B cell (primary cell): ENCODE measurements around the gene SALL4. TPM values are rescaled to one million over a fixed set of nuclear protein-coding genes. Genes with fewer than 3 reads are reported as not detected.
A peak's percentile ranks its signal among the peaks of the same experiment; 100 is the strongest.

ENCODE experiments used
- ATAC-seq: fragments of 200-7000 bp; cut with Tn5 transposase; one replicate; pipeline ENCODE4 v1.10.0; 2021; ENCODE audit warnings: low read depth, mild to moderate bottlenecking, moderate number of reproducible peaks, moderate library complexity
- CTCF ChIA-PET: fragments of 350-600 bp; sonication (Branson Sonifier 250); formaldehyde crosslinking; loops from one replicate; lab custom pipeline; 2021; ENCODE audit warnings: antibody characterized with exemption, inconsistent platforms; lab: Charles Lee
- POLR2A ChIA-PET: fragments of 350-600 bp; sonication (Branson Sonifier 250); formaldehyde crosslinking; loops from one replicate; lab custom pipeline; 2021; ENCODE audit warnings: antibody characterized with exemption; lab: Charles Lee
- DNase-seq: peaks from one replicate; pipeline ENCODE4 v3.0.0; 2013
- H2AFZ ChIP-seq: 2 replicates; pipeline ENCODE4 v1.6.1; 2012; ENCODE audit warnings: mild to moderate bottlenecking, low read depth, low read length; ENCODE audit not compliant: insufficient read depth, poor library complexity, severe bottlenecking
- H3K27ac ChIP-seq, 2 donors: 1 replicate in 1 of 2; 2 replicates in 1 of 2; pipeline ENCODE4 v1.5.1; 2012 to 2013; ENCODE audit warnings: low read length in 2 of 2, mild to moderate bottlenecking in 2 of 2, moderate library complexity in 1 of 2
- H3K27me3 ChIP-seq, 4 experiments: fragments of 200-600 bp in 1 of 4; sonication (generic) in 1 of 4; replicated peaks in 1 of 4; 1 replicate in 2 of 4; 2 replicates in 2 of 4; pipeline versions ENCODE4 v1.6.1 to v1.7.0; 2013 to 2016; ENCODE audit warnings: low read length in 3 of 4, mild to moderate bottlenecking in 2 of 4, mixed read lengths in 1 of 4, moderate library complexity in 1 of 4; ENCODE audit not compliant: insufficient read depth in 4 of 4, control insufficient read depth in 3 of 4; ENCODE audit errors: control extremely low read depth in 1 of 4
- H3K36me3 ChIP-seq, 2 experiments: replicated peaks in 1 of 2; 1 replicate in 1 of 2; 2 replicates in 1 of 2; pipeline versions ENCODE4 v1.6.1 to v1.7.1; 2013; ENCODE audit warnings: low read length in 1 of 2; ENCODE audit not compliant: insufficient read depth in 2 of 2, control insufficient read depth in 1 of 2; ENCODE audit errors: control extremely low read depth in 1 of 2, extremely low read depth in 1 of 2
- H3K4me1 ChIP-seq, 2 donors: fragments of 200-600 bp in 1 of 2; sonication (generic) in 1 of 2; 1 replicate in 1 of 2; 2 replicates in 1 of 2; pipeline versions ENCODE4 v1.5.1 to v1.6.1; 2013 to 2017; ENCODE audit warnings: low read length in 2 of 2; ENCODE audit not compliant: control insufficient read depth in 2 of 2, insufficient read depth in 2 of 2
- H3K4me2 ChIP-seq: replicated peaks from 2 replicates; pipeline ENCODE3; 2012; ENCODE audit warnings: mild to moderate bottlenecking, low read depth, low read length; ENCODE audit not compliant: poor library complexity, severe bottlenecking
- H3K4me3 ChIP-seq, 5 experiments: fragments of 200-600 bp in 1 of 5; sonication (generic) in 1 of 5; 1 replicate in 3 of 5; 2 replicates in 2 of 5; pipeline versions ENCODE4 v1.5.1 to v1.7.0; 2011 to 2016; ENCODE audit warnings: low read length in 4 of 5, mild to moderate bottlenecking in 4 of 5, low read depth in 2 of 5, control low read depth in 1 of 5, moderate library complexity in 1 of 5; ENCODE audit not compliant: insufficient read depth in 1 of 5; ENCODE audit errors: control extremely low read depth in 1 of 5, extremely low read depth in 1 of 5
- H3K79me2 ChIP-seq: fragments of 200-600 bp; sonication (generic); one replicate; pipeline ENCODE4 v1.6.0; 2016; ENCODE audit warnings: low read length; ENCODE audit not compliant: control insufficient read depth, insufficient read depth
- H3K9ac ChIP-seq: fragments of 200-600 bp; sonication (generic); 2 replicates; pipeline ENCODE4 v1.6.1; 2017; ENCODE audit warnings: mild to moderate bottlenecking, low read length, moderate library complexity
- H3K9me3 ChIP-seq, 3 donors: one replicate each; pipeline versions ENCODE4 v1.6.1 to v1.7.1; 2013; ENCODE audit warnings: low read length in 2 of 3; ENCODE audit not compliant: control insufficient read depth in 2 of 3, insufficient read depth in 1 of 3; ENCODE audit errors: control extremely low read depth in 1 of 3
- H4K20me1 ChIP-seq: 2 replicates; pipeline ENCODE4 v1.6.0; 2012; ENCODE audit warnings: mild to moderate bottlenecking, low read length; ENCODE audit not compliant: insufficient read depth, control insufficient read depth, poor library complexity, severe bottlenecking
- H3K27ac Mint-ChIP-seq: one replicate; pipeline ENCODE4 v1.8.0; 2021; ENCODE audit warnings: mixed read lengths
- H3K27me3 Mint-ChIP-seq: one replicate; pipeline ENCODE4 v1.8.0; 2021; ENCODE audit warnings: mixed read lengths
- H3K4me1 Mint-ChIP-seq: one replicate; pipeline ENCODE4 v1.8.0; 2021; ENCODE audit warnings: mixed read lengths
- H3K4me3 Mint-ChIP-seq: one replicate; pipeline ENCODE4 v1.8.0; 2021; ENCODE audit warnings: mixed read lengths
- H3K9me3 Mint-ChIP-seq: one replicate; pipeline ENCODE4 v1.8.0; 2022; ENCODE audit warnings: mixed read lengths; ENCODE audit not compliant: insufficient read depth
- CTCF ChIP-seq: fragments of 200-600 bp; IDR thresholded peaks from one replicate; pipeline ENCODE4 v1.8.0; 2022; ENCODE audit warnings: antibody characterized with exemption, mild to moderate bottlenecking
- EZH2 ChIP-seq: IDR thresholded peaks from 2 replicates; pipeline ENCODE4 v1.6.1; 2012; ENCODE audit warnings: borderline replicate concordance, low read depth, mild to moderate bottlenecking, moderate library complexity, low read length; ENCODE audit not compliant: insufficient read depth, poor library complexity, severe bottlenecking
- WGBS: methylation state at CpG from one replicate; pipeline ENCODE4 v1.1.5; 2013; ENCODE audit warnings: missing lambda C conversion rate; ENCODE audit not compliant: insufficient coverage; 5-methylcytosine and 5-hydroxymethylcytosine counted together
- intact Hi-C: fragments of 100-400 bp; cut with micrococcal nuclease; formaldehyde crosslinking; loops from one replicate; pipeline ENCODE4 v1.10.0; 2022
- polyA plus RNA-seq: library from polyadenylated mRNA; depleted of rRNA; stranded (reverse); fragments of >200 nt; gene quantifications from 2 replicates; pipeline ENCODE4 v1.2.3, GENCODE V29; 2012
- total RNA-seq, 2 donors: library from RNA; stranded (reverse); fragments of 120-200 nt in 1 of 2; gene quantifications; 1 replicate in 1 of 2; 2 replicates in 1 of 2; pipeline versions ENCODE4 v1.2.3 to v1.2.4, GENCODE V29; 2013 to 2022

The SALL4 gene
- total and polyA plus RNA-seq, 2 donors (not counting 1 experiment from before 2014, with no cell fraction given) = 0.21 TPM; not detected in 1

GRCh38 chr20:51800060-51800871 lies 2.1 kb downstream of the SALL4 start:
- Histone ChIP-seq H3K79me2 (no peaks in the 10 kb centered on the region), H3K36me3 (no peaks in the 10 kb centered on the region), H4K20me1 (no peaks in the 10 kb centered on the region), H3K4me3 (peak overlapping the region in 1 of 5 experiments; percentile 32), H2AFZ (no peak overlapping the region), H3K27me3 (peaks cover 0 to 35% (median 20%) of the 10 kb centered on the region in 4 experiments), H3K4me1 (peaks cover 13 to 17% of the 10 kb centered on the region in 2 donors), H3K9ac (no peak overlapping the region), H3K9me3 (no peaks in the 10 kb centered on the region), H3K4me2 (peak overlapping the region; percentile 54), H3K27ac (no peak overlapping the region)
- ATAC-seq = no peak
- CTCF ChIA-PET = interaction anchor here (0.7 kb wide), 1 partner anchor 13 kb away, joined by 3 read pairs; no protein-coding TSS in a partner anchor
- WGBS = 2% methylated on average over 33 of the region's 44 CpGs
- Mint-ChIP-seq H3K27me3 (peaks cover 63% of the 10 kb centered on the region), H3K9me3 (no peaks in the 10 kb centered on the region), H3K27ac (no peak overlapping the region), H3K4me1 (peaks cover 12% of the 10 kb centered on the region), H3K4me3 (peak overlapping the region; percentile 61)
- intact Hi-C loops = no loop called here
- no peak for TF ChIP-seq EZH2
- TF ChIP-seq CTCF = peak; percentile 47
- POLR2A ChIA-PET = no interaction called here
- peak; percentile 47 for DNase-seq

GRCh38 chr20:51799401-51799860 lies 2.9 kb downstream of the SALL4 start:
- Mint-ChIP-seq H3K4me1 (peaks cover 12% of the 10 kb centered on the region), H3K27me3 (peaks cover 59% of the 10 kb centered on the region), H3K4me3 (no peak overlapping the region), H3K9me3 (no peaks in the 10 kb centered on the region), H3K27ac (no peak overlapping the region)
- H3K4me3 ChIP-seq = no peak overlapping the region
- H3K27ac ChIP-seq = no peak overlapping the region
- H4K20me1 ChIP-seq = no peaks in the 10 kb centered on the region
- H3K27me3 ChIP-seq = peaks cover 0 to 32% (median 20%) of the 10 kb centered on the region in 4 experiments
- ChIA-PET POLR2A (no interaction called here), CTCF (interaction anchor here (0.7 kb wide), 1 partner anchor 12 kb away, joined by 3 read pairs; no protein-coding TSS in a partner anchor)
- H3K4me1 ChIP-seq = peaks cover 13 to 17% of the 10 kb centered on the region in 2 donors
- no peaks in the 10 kb centered on the region for H3K79me2 ChIP-seq
- WGBS = 0% methylated on average over 2 of the region's 10 CpGs
- no peak overlapping the region for H3K9ac ChIP-seq
- H3K36me3 ChIP-seq = no peaks in the 10 kb centered on the region
- H2AFZ ChIP-seq = no peak overlapping the region
- no peak overlapping the region for H3K4me2 ChIP-seq
- DNase-seq = no peak
- TF ChIP-seq CTCF (no peak), EZH2 (no peak)
- intact Hi-C loops = no loop called here
- H3K9me3 ChIP-seq = no peaks in the 10 kb centered on the region
- ATAC-seq = no peak
